H9 (cell line): ENCODE measurements around the gene OR8B12. TPM values are rescaled to one million over a fixed set of nuclear protein-coding genes. Genes with fewer than 3 reads are reported as not detected.

Experiments used
- DNase-seq: peaks from one replicate; pipeline ENCODE4 v3.0.0-alpha.2; 2017
- H2AFZ ChIP-seq: one replicate; pipeline ENCODE4 v1.6.1; 2013; ENCODE audit warnings: mild to moderate bottlenecking, low read length, control low read depth, moderate library complexity
- H2AK5ac ChIP-seq: 2 replicates; pipeline ENCODE4 v1.6.1; 2013; ENCODE audit warnings: low read length, control low read depth, mixed read lengths; ENCODE audit not compliant: insufficient read length
- H2BK120ac ChIP-seq: one replicate; pipeline ENCODE4 v1.6.1; 2013; ENCODE audit warnings: low read depth, mild to moderate bottlenecking, low read length, control low read depth, inconsistent platforms; ENCODE audit not compliant: poor library complexity, severe bottlenecking
- H2BK12ac ChIP-seq: 2 replicates; pipeline ENCODE4 v1.6.1; 2013; ENCODE audit warnings: low read length, control low read depth, mixed read lengths, low read depth; ENCODE audit not compliant: insufficient read length
- H2BK15ac ChIP-seq: 2 replicates; pipeline ENCODE4 v1.6.1; 2013; ENCODE audit warnings: low read depth, low read length, control low read depth
- H2BK20ac ChIP-seq: one replicate; pipeline ENCODE4 v1.6.1; 2013; ENCODE audit warnings: low read depth, mild to moderate bottlenecking, low read length, control low read depth, inconsistent platforms; ENCODE audit not compliant: poor library complexity, severe bottlenecking
- H2BK5ac ChIP-seq: 2 replicates; pipeline ENCODE4 v1.6.1; 2013; ENCODE audit warnings: low read length, control low read depth, mixed read lengths; ENCODE audit not compliant: insufficient read length
- H3K14ac ChIP-seq: 2 replicates; pipeline ENCODE4 v1.6.1; 2013; ENCODE audit warnings: low read length, control low read depth; ENCODE audit not compliant: insufficient read depth
- H3K18ac ChIP-seq: 2 replicates; pipeline ENCODE4 v1.6.1; 2013; ENCODE audit warnings: low read depth, mild to moderate bottlenecking, mixed read lengths, low read length, control low read depth; ENCODE audit not compliant: insufficient read length
- H3K23ac ChIP-seq: 2 replicates; pipeline ENCODE4 v1.6.1; 2013; ENCODE audit warnings: low read length, control low read depth, mixed read lengths, low read depth; ENCODE audit not compliant: insufficient read length
- H3K23me2 ChIP-seq: 2 replicates; pipeline ENCODE4 v1.6.1; 2013; ENCODE audit warnings: low read depth, mild to moderate bottlenecking, mixed read lengths, low read length, control low read depth; ENCODE audit not compliant: insufficient read length, poor library complexity, severe bottlenecking
- H3K27ac ChIP-seq: 2 replicates; pipeline ENCODE4 v1.5.1; 2013; ENCODE audit warnings: low read length, control low read depth, mixed read lengths, low read depth; ENCODE audit not compliant: insufficient read length
- H3K27me3 ChIP-seq: 2 replicates; pipeline ENCODE4 v1.6.1; 2013; ENCODE audit warnings: low read length, control low read depth, inconsistent platforms; ENCODE audit not compliant: insufficient read depth
- H3K4ac ChIP-seq: 2 replicates; pipeline ENCODE4 v1.6.1; 2013; ENCODE audit warnings: low read depth, mild to moderate bottlenecking, control low read depth, inconsistent platforms, low read length, moderate library complexity
- H3K4me1 ChIP-seq: 2 replicates; pipeline ENCODE4 v1.6.1; 2013; ENCODE audit warnings: low read length, control low read depth, inconsistent platforms; ENCODE audit not compliant: insufficient read depth
- H3K4me2 ChIP-seq: 2 replicates; pipeline ENCODE4 v1.6.1; 2013; ENCODE audit warnings: low read length, control low read depth, mixed read lengths; ENCODE audit not compliant: insufficient read length, insufficient read depth
- H3K56ac ChIP-seq: 2 replicates; pipeline ENCODE4 v1.6.1; 2013; ENCODE audit warnings: low read depth, mild to moderate bottlenecking, mixed read lengths, low read length, control low read depth; ENCODE audit not compliant: insufficient read length
- H3K79me1 ChIP-seq: 2 replicates; pipeline ENCODE4 v1.6.1; 2013; ENCODE audit warnings: low read depth, mild to moderate bottlenecking, moderate library complexity, low read length, control low read depth, inconsistent platforms; ENCODE audit not compliant: insufficient read depth, poor library complexity, severe bottlenecking
- H3K79me2 ChIP-seq: 2 replicates; pipeline ENCODE4 v1.6.1; 2013; ENCODE audit warnings: low read length, control low read depth, inconsistent platforms; ENCODE audit not compliant: insufficient read depth
- H3K9ac ChIP-seq: 2 replicates; pipeline ENCODE4 v1.6.1; 2013; ENCODE audit warnings: low read length, control low read depth, mixed read lengths; ENCODE audit not compliant: insufficient read length; ENCODE audit errors: extremely low read depth
- H3K9me3 ChIP-seq: one replicate; pipeline ENCODE4 v1.6.1; 2013; ENCODE audit warnings: low read depth, low read length, inconsistent platforms; ENCODE audit not compliant: control insufficient read depth
- H3T11ph ChIP-seq: one replicate; pipeline ENCODE4 v1.6.1; 2013; ENCODE audit warnings: mild to moderate bottlenecking, low read length, control low read depth, inconsistent platforms
- H4K20me1 ChIP-seq: one replicate; pipeline ENCODE4 v1.6.1; 2013; ENCODE audit not compliant: control insufficient read depth, insufficient read length, insufficient read depth
- H4K5ac ChIP-seq: 2 replicates; pipeline ENCODE4 v1.6.1; 2013; ENCODE audit warnings: low read depth, mild to moderate bottlenecking, mixed read lengths, low read length, control low read depth; ENCODE audit not compliant: insufficient read length
- H4K8ac ChIP-seq: replicated peaks from 2 replicates; pipeline ENCODE4 v1.6.1; 2013; ENCODE audit warnings: low read length, control low read depth, mixed read lengths, low read depth; ENCODE audit not compliant: insufficient read length
- H4K91ac ChIP-seq: 2 replicates; pipeline ENCODE4 v1.6.1; 2013; ENCODE audit warnings: low read depth, mild to moderate bottlenecking, moderate library complexity, mixed read lengths, low read length, control low read depth; ENCODE audit not compliant: insufficient read length
- H3K27ac Mint-ChIP-seq, 3 experiments: 2 replicates in 2 of 3; 3 replicates in 1 of 3; pipeline ENCODE4 v1.8.0; 2020 to 2021; ENCODE audit warnings: mixed read lengths in 3 of 3, mild to moderate bottlenecking in 1 of 3, moderate library complexity in 1 of 3
- H3K27me3 Mint-ChIP-seq: 2 replicates; pipeline ENCODE4 v1.8.0; 2021; ENCODE audit warnings: low read depth, mild to moderate bottlenecking, moderate library complexity, mixed read lengths
- H3K36me3 Mint-ChIP-seq, 3 experiments: 2 replicates in 2 of 3; 3 replicates in 1 of 3; pipeline ENCODE4 v1.8.0; 2020 to 2021; ENCODE audit warnings: low read depth in 3 of 3, mixed read lengths in 3 of 3; ENCODE audit not compliant: insufficient read depth in 1 of 3
- H3K4me1 Mint-ChIP-seq, 2 experiments: 2 replicates each; pipeline ENCODE4 v1.8.0; 2020; ENCODE audit warnings: mixed read lengths in 2 of 2
- H3K4me3 Mint-ChIP-seq, 2 experiments: 2 replicates in 1 of 2; 3 replicates in 1 of 2; pipeline ENCODE4 v1.8.0; 2020 to 2021; ENCODE audit warnings: mild to moderate bottlenecking in 2 of 2, mixed read lengths in 2 of 2, moderate library complexity in 1 of 2
- H3K9me3 Mint-ChIP-seq, 2 experiments: 2 replicates in 1 of 2; 3 replicates in 1 of 2; pipeline ENCODE4 v1.8.0; 2020; ENCODE audit warnings: mild to moderate bottlenecking in 2 of 2, mixed read lengths in 2 of 2, moderate library complexity in 1 of 2
- WGBS: extraction: QIAGEN DNeasy Blood & Tissue Kit; methylation state at CpG from one replicate; pipeline ENCODE4 v1.1.7; 2013; ENCODE audit warnings: missing lambda C conversion rate, low lambda C conversion rate, mixed read lengths; ENCODE audit not compliant: insufficient read length; ENCODE audit errors: extremely low coverage; 5-methylcytosine and 5-hydroxymethylcytosine counted together
- total RNA-seq: library from RNA; stranded (reverse); gene quantifications from 2 replicates; pipeline ENCODE4 v1.2.1, GENCODE V29; 2021
- TF ChIP-seq, protein P1 (sequence below): fragments of 200-600 bp; sonication (generic); conservative IDR thresholded peaks from 3 replicates; pipeline ENCODE4 v1.8.0; 2021; ENCODE audit warnings: antibody characterized with exemption, mild to moderate bottlenecking

Gene OR8B12
- total RNA-seq, 1 experiment from 2014 or later: not detected

DNA sequence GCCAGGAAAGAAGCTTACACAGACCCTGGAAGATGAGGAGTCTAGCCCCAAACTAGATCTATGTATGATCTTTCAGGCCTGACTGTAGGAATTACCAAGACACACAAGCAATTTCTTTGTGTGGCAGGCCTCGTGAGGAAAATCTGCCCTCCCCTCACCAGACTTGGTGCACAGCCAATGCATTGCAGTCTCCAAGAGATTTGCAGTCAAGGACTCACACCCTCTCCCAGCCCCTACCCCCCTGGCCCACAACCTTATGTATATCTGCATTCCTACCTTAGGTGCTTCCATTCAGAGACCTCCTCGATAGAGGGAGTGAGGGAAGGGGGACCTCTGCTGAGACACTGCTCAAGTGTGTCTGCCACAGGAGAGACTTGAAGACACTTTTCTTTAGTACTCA lies 9.8 kb downstream of the OR8B12 start:
- H4K8ac ChIP-seq: no peak overlapping the region
- Mint-ChIP-seq H3K4me3 (no peak overlapping the region), H3K27me3 (no peaks in the 10 kb centered on the region; the same call in 1 of the 2 replicates), H3K4me1 (peaks cover 10 to 13% of the 10 kb centered on the region in 2 experiments), H3K36me3 (peaks cover 0 to 7% (median 0%) of the 10 kb centered on the region in 3 experiments; a peak in 2 of 7 replicates), H3K9me3 (peaks cover 1 to 8% of the 10 kb centered on the region in 2 experiments), H3K27ac (no peak overlapping the region)
- no peak overlapping the region for H3K18ac ChIP-seq
- H3K4me2 ChIP-seq: no peak overlapping the region
- no peak overlapping the region for H2BK15ac ChIP-seq
- no peak overlapping the region for H2AFZ ChIP-seq
- no peaks in the 10 kb centered on the region for H3K4me1 ChIP-seq
- no peak overlapping the region for H3K23ac ChIP-seq
- no peak overlapping the region for H3T11ph ChIP-seq
- no peak overlapping the region for H2BK12ac ChIP-seq
- H2BK5ac ChIP-seq: no peak overlapping the region
- no peak overlapping the region for H2BK20ac ChIP-seq
- H3K14ac ChIP-seq: no peak overlapping the region
- no peaks in the 10 kb centered on the region for H4K20me1 ChIP-seq
- no peak overlapping the region for H2AK5ac ChIP-seq
- H3K9ac ChIP-seq: no peak overlapping the region
- no peak overlapping the region for H3K27ac ChIP-seq
- no peaks in the 10 kb centered on the region for H3K23me2 ChIP-seq
- H4K91ac ChIP-seq: no peak overlapping the region
- H3K4ac ChIP-seq: no peak overlapping the region
- no peak overlapping the region for H3K56ac ChIP-seq
- no peak overlapping the region for H4K5ac ChIP-seq
- TF ChIP-seq, protein P1, sequence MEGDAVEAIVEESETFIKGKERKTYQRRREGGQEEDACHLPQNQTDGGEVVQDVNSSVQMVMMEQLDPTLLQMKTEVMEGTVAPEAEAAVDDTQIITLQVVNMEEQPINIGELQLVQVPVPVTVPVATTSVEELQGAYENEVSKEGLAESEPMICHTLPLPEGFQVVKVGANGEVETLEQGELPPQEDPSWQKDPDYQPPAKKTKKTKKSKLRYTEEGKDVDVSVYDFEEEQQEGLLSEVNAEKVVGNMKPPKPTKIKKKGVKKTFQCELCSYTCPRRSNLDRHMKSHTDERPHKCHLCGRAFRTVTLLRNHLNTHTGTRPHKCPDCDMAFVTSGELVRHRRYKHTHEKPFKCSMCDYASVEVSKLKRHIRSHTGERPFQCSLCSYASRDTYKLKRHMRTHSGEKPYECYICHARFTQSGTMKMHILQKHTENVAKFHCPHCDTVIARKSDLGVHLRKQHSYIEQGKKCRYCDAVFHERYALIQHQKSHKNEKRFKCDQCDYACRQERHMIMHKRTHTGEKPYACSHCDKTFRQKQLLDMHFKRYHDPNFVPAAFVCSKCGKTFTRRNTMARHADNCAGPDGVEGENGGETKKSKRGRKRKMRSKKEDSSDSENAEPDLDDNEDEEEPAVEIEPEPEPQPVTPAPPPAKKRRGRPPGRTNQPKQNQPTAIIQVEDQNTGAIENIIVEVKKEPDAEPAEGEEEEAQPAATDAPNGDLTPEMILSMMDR: no peak
- no peaks in the 10 kb centered on the region for H3K9me3 ChIP-seq
- no peaks in the 10 kb centered on the region for H3K79me1 ChIP-seq
- H3K79me2 ChIP-seq: no peaks in the 10 kb centered on the region
- H3K27me3 ChIP-seq: no peaks in the 10 kb centered on the region
- no peak for DNase-seq
- H2BK120ac ChIP-seq: no peak overlapping the region
- WGBS: no CpG with 5 or more reads among the region's 2 CpGs
